Measurements from ENCODE around the gene GMPR.

GMPR gene

GRCh38 chr6:16334671-16335070, 96.3 kb downstream of the GMPR start:
- no peak for DNase-seq

GRCh38 chr6:16335176-16335575, 96.8 kb downstream of the GMPR start:
- no peak for DNase-seq

- no peak for DNase-seq
Observed at GRCh38 chr6:16336056-16336818, 97.8 kb downstream of the GMPR start.

- DNase-seq: no peak
Observed at GRCh38 chr6:16336911-16337294, 98.5 kb downstream of the GMPR start.

- no peak for DNase-seq
Observed at GRCh38 chr6:16337295-16337975, 99.0 kb downstream of the GMPR start.

- DNase-seq: no peak
Observed at GRCh38 chr6:16338577-16339264, 100.3 kb downstream of the GMPR start.

GRCh38 chr6:16339265-16339587, 100.8 kb downstream of the GMPR start:
- DNase-seq: no peak

- no peak for DNase-seq
Observed at GRCh38 chr6:16343593-16343992, 105.2 kb downstream of the GMPR start.

- DNase-seq: no peak
Observed at GRCh38 chr6:16344756-16345155, 106.4 kb downstream of the GMPR start.

All from NCI-H1436 treated with DMSO at 0.1 percent for 48 hours (cell line).